CD4-positive, alpha-beta T cell (primary cell): ENCODE data around the gene TMEM100. TPM values are rescaled to one million over a fixed set of nuclear protein-coding genes. Genes with fewer than 3 reads are reported as not detected.

Experiments used
- ATAC-seq: fragments of 200-7000 bp; cut with Tn5 transposase; one replicate; pipeline ENCODE4 v1.10.0; 2022; ENCODE audit warnings: mild to moderate bottlenecking; ENCODE audit not compliant: poor library complexity
- CTCF ChIA-PET: fragments of 350-600 bp; sonication (Branson Sonifier 250); formaldehyde crosslinking; loops from one replicate; lab custom pipeline; 2021; ENCODE audit warnings: antibody characterized with exemption, inconsistent platforms; lab: Charles Lee
- POLR2A ChIA-PET: fragments of 350-600 bp; sonication (Branson Sonifier 250); formaldehyde crosslinking; loops from one replicate; lab custom pipeline; 2021; ENCODE audit warnings: antibody characterized with exemption, inconsistent platforms; lab: Charles Lee
- DNase-seq, 14 experiments: peaks; one replicate each; pipeline ENCODE4 v3.0.0-alpha.2; 2013 to 2020; ENCODE audit warnings: mixed read lengths in 2 of 14
- H3K27ac ChIP-seq, 2 donors: one replicate each; pipeline versions ENCODE4 v1.5.1 to v1.7.0; 2013; ENCODE audit warnings: low read length in 2 of 2, low read depth in 1 of 2, mild to moderate bottlenecking in 1 of 2
- H3K27me3 ChIP-seq, 2 experiments: 1 replicate in 1 of 2; 2 replicates in 1 of 2; pipeline versions ENCODE4 v1.6.1 to v1.7.0; 2013; ENCODE audit warnings: low read length in 2 of 2, control low read depth in 1 of 2, mild to moderate bottlenecking in 1 of 2, moderate library complexity in 1 of 2; ENCODE audit not compliant: insufficient read depth in 2 of 2, control insufficient read depth in 1 of 2
- H3K36me3 ChIP-seq: one replicate; pipeline ENCODE4 v1.6.1; 2013; ENCODE audit warnings: low read length, control low read depth; ENCODE audit not compliant: insufficient read depth
- H3K4me1 ChIP-seq: one replicate; pipeline ENCODE4 v1.6.1; 2013; ENCODE audit warnings: low read length, control low read depth; ENCODE audit not compliant: insufficient read depth
- H3K4me3 ChIP-seq: one replicate; pipeline ENCODE4 v1.5.1; 2013; ENCODE audit warnings: mild to moderate bottlenecking, low read length, moderate library complexity
- H3K9me3 ChIP-seq, 2 experiments: 1 replicate in 1 of 2; 2 replicates in 1 of 2; pipeline versions ENCODE4 v1.6.1 to v1.7.0; 2013; ENCODE audit warnings: low read length in 2 of 2, mild to moderate bottlenecking in 2 of 2, control low read depth in 1 of 2, moderate library complexity in 1 of 2; ENCODE audit not compliant: control insufficient read depth in 1 of 2, insufficient read depth in 1 of 2
- H3K27ac Mint-ChIP-seq: one replicate; pipeline ENCODE4 v1.8.0; 2020; ENCODE audit warnings: mixed read lengths
- H3K27me3 Mint-ChIP-seq: one replicate; pipeline ENCODE4 v1.8.0; 2021; ENCODE audit warnings: mixed read lengths
- H3K36me3 Mint-ChIP-seq: one replicate; pipeline ENCODE4 v1.8.0; 2021; ENCODE audit warnings: low read depth, mixed read lengths
- H3K4me1 Mint-ChIP-seq: one replicate; pipeline ENCODE4 v1.8.0; 2021; ENCODE audit warnings: low read depth, mixed read lengths
- H3K4me3 Mint-ChIP-seq: one replicate; pipeline ENCODE4 v1.8.0; 2020; ENCODE audit warnings: mild to moderate bottlenecking, mixed read lengths
- H3K9me3 Mint-ChIP-seq: one replicate; pipeline ENCODE4 v1.8.0; 2020; ENCODE audit warnings: mixed read lengths
- intact Hi-C, 2 experiments: fragments of 100-400 bp; cut with DNase I in 1 of 2; cut with micrococcal nuclease in 1 of 2; formaldehyde crosslinking; loops; one replicate each; pipeline versions ENCODE4 v1.15.1 to v1.9.0; 2023 to 2025; cut with DNase I, micrococcal nuclease
- polyA plus RNA-seq, 2 donors: library from polyadenylated mRNA; unstranded; fragments of 120-200 nt; gene quantifications; one replicate each; pipeline ENCODE4 v1.2.1, GENCODE V29; 2013
- total RNA-seq, 174 experiments: library from RNA in 2 of 174; stranded (reverse) in 2 of 174; gene quantifications; one replicate each; pipeline ENCODE4 v1.2.3 and lab custom pipeline; 2021 to 2026
- TF ChIP-seq, protein P1 (sequence below): fragments of 200-600 bp; IDR thresholded peaks from one replicate; pipeline ENCODE4 v1.8.0; 2022; ENCODE audit warnings: antibody characterized with exemption, mild to moderate bottlenecking

Gene TMEM100
- total RNA-seq (not detected), total RNA-seq (lab: John Stamatoyannopoulos, UW) (0 to 0.17 (median 0) reads per million in 172 experiments)
- not detected for polyA plus RNA-seq (2013, experiment 1 of 2)
- polyA plus RNA-seq (2013, experiment 2 of 2): 0.12 TPM

DNA sequence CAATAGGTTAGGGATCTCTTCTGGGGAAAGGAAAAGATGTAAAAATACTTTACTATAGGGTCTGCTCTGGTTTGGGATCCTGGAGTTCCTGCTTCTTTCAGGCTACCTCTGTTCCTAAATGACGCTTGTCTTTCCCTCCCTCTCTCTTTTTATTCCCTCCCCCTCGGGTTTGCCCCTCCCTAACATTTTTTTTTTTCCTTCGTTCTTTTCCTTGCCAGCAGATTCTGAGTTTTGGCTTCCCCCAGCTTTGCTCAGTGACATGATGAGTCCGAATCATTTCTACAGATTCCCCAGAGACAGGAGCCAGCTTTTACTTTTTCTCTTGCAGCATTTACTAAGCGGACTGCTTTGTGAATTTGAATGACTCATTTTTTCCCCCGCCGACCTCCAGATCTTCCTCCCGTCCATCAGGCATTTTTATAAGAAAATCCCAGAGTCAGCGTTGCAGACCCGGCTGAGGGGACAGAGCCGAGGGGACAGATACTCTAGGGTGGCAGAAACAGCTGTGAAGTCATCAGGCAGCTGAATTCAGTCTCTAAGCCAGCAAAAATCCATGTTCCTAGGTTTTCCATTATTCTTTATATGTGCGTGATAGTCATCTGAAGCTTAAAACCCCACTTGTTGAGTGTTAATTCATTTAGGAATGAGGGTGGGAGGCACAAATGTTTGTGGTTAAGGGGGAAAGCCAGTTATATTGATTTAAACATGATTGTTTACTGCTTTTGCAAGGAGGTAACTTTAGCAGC, at the start of gene TMEM100:
Gene TMEM100, minus strand, starts transcription at position 123 of the 746 bp plus-strand sequence. CDS start 1,794 bp downstream, outside the sequence.
- ChIA-PET CTCF (interaction anchor here (1.8 kb wide), 1 partner anchor 12 kb away, joined by 6 read pairs; no protein-coding TSS in a partner anchor), POLR2A (no interaction called here)
- no peaks in the 10 kb centered on the region for H3K36me3 ChIP-seq
- H3K9me3 ChIP-seq: no peaks in the 10 kb centered on the region
- no peak for DNase-seq
- no peaks in the 10 kb centered on the region for H3K4me1 Mint-ChIP-seq
- no peaks in the 10 kb centered on the region for H3K9me3 Mint-ChIP-seq
- H3K27ac ChIP-seq: no peak within 1 kb of the TSS
- H3K4me1 ChIP-seq: no peaks in the 10 kb centered on the region
- H3K27me3 Mint-ChIP-seq: peaks cover 55% of the 10 kb centered on the region
- no peaks in the 10 kb centered on the region for H3K36me3 Mint-ChIP-seq
- H3K27ac Mint-ChIP-seq: no peak within 1 kb of the TSS
- TF ChIP-seq, protein P1, sequence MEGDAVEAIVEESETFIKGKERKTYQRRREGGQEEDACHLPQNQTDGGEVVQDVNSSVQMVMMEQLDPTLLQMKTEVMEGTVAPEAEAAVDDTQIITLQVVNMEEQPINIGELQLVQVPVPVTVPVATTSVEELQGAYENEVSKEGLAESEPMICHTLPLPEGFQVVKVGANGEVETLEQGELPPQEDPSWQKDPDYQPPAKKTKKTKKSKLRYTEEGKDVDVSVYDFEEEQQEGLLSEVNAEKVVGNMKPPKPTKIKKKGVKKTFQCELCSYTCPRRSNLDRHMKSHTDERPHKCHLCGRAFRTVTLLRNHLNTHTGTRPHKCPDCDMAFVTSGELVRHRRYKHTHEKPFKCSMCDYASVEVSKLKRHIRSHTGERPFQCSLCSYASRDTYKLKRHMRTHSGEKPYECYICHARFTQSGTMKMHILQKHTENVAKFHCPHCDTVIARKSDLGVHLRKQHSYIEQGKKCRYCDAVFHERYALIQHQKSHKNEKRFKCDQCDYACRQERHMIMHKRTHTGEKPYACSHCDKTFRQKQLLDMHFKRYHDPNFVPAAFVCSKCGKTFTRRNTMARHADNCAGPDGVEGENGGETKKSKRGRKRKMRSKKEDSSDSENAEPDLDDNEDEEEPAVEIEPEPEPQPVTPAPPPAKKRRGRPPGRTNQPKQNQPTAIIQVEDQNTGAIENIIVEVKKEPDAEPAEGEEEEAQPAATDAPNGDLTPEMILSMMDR: no peak
- H3K4me3 Mint-ChIP-seq: no peak within 1 kb of the TSS
- no peak within 1 kb of the TSS for H3K4me3 ChIP-seq
- ATAC-seq: no peak
- intact Hi-C loops: no loop called here
- peaks cover 15 to 23% of the 10 kb centered on the region in 2 experiments for H3K27me3 ChIP-seq

GRCh38 chr17:55772086-55772485, 49.4 kb upstream of the TMEM100 start:
- H3K36me3 ChIP-seq: peaks cover 27% of the 10 kb centered on the region
- H3K27me3 ChIP-seq: no peaks in the 10 kb centered on the region
- DNase-seq (no peak), ATAC-seq (no peak)
- CTCF ChIA-PET: interaction anchor here (0.7 kb wide), 1 partner anchor 108 kb away, joined by 3 read pairs; no protein-coding TSS in a partner anchor
- no peaks in the 10 kb centered on the region for H3K27me3 Mint-ChIP-seq
- H3K36me3 Mint-ChIP-seq: peaks cover 75% of the 10 kb centered on the region
- no peak overlapping the region for H3K27ac Mint-ChIP-seq
- H3K4me1 Mint-ChIP-seq: no peaks in the 10 kb centered on the region
- POLR2A ChIA-PET: interaction anchor here (0.7 kb wide), 1 partner anchor 69 kb away, joined by 3 read pairs; no protein-coding TSS in a partner anchor
- H3K4me3 ChIP-seq: no peak overlapping the region
- no peaks in the 10 kb centered on the region for H3K9me3 Mint-ChIP-seq
- no peak overlapping the region for H3K27ac ChIP-seq
- TF ChIP-seq, protein P1: no peak
- intact Hi-C loops: no loop called here
- no peak overlapping the region for H3K4me3 Mint-ChIP-seq
- H3K9me3 ChIP-seq: no peaks in the 10 kb centered on the region
- H3K4me1 ChIP-seq: no peaks in the 10 kb centered on the region

DNA sequence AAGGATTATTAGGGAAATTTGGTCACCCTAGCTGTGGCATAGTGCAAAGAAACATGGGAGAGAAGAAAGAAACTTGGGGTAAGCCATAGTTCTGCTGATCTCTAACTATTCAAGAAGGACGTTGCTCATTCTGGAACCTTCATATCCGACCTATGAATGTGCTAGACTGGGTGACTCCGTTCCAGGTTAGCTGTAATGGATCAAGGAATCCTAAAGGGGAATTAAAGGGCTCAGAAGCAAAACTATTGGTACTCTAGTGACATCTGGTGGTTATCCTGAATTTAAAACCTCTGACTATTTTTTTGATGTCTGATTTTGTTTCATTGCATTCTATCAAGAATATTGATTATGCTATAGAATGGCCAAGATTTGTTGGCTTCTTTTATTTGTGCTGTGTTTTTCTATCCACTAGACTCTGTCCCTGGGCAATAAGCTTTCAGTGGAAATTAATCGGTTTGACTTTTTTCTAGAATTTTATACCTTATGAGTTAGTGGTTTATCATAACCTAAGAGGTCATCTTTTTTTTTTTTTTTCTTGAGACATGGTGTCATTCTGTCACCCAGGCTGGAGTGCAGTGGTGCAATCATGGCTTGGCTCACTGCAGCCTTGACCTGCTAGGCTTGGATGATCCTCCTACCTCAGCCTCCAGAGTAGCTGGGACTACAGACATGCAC, 47.7 kb upstream of the TMEM100 start:
- H3K27ac Mint-ChIP-seq: no peak overlapping the region
- no peaks in the 10 kb centered on the region for H3K4me1 ChIP-seq
- H3K27me3 ChIP-seq: no peaks in the 10 kb centered on the region
- peaks cover 63% of the 10 kb centered on the region for H3K36me3 Mint-ChIP-seq
- intact Hi-C loops: loop anchor here (1.0 to 2.0 kb wide), 2 partner anchors 244 to 246 kb away; no protein-coding TSS in a partner anchor
- peaks cover 11% of the 10 kb centered on the region for H3K36me3 ChIP-seq
- no peak overlapping the region for H3K27ac ChIP-seq
- TF ChIP-seq, protein P1: no peak
- no peak overlapping the region for H3K4me3 Mint-ChIP-seq
- H3K9me3 ChIP-seq: no peaks in the 10 kb centered on the region
- ATAC-seq (no peak), DNase-seq (peak in 2 of 14 experiments; percentile 16 to 28)
- no peaks in the 10 kb centered on the region for H3K9me3 Mint-ChIP-seq
- ChIA-PET CTCF (interaction anchor here (0.7 to 1.6 kb wide), 2 partner anchors 8 to 244 kb away, joined by 3 to 7 read pairs; no protein-coding TSS in a partner anchor), POLR2A (interaction anchor here (0.7 kb wide), 1 partner anchor 628 kb away, joined by 3 read pairs; no protein-coding TSS in a partner anchor)
- no peaks in the 10 kb centered on the region for H3K27me3 Mint-ChIP-seq
- no peak overlapping the region for H3K4me3 ChIP-seq
- no peaks in the 10 kb centered on the region for H3K4me1 Mint-ChIP-seq
